HepG2 (cell line): ENCODE data around the gene TRNP1. TPM values are rescaled to one million over a fixed set of nuclear protein-coding genes. Genes with fewer than 3 reads are reported as not detected.

ENCODE experiments used
- HDAC1 ChIP-seq: sonication (generic); formaldehyde crosslinking; IDR thresholded peaks from 2 replicates; pipeline ENCODE4 v1.5.1; 2020; ENCODE audit warnings: mild to moderate bottlenecking, missing genetic modification reagents
- MEIS1 ChIP-seq: sonication (generic); formaldehyde crosslinking; IDR thresholded peaks from 2 replicates; pipeline ENCODE4 v1.9.0; 2021; ENCODE audit warnings: mild to moderate bottlenecking, missing genetic modification reagents, moderate library complexity, borderline replicate concordance
- NFYB ChIP-seq: sonication (generic); formaldehyde crosslinking; IDR thresholded peaks from 2 replicates; pipeline ENCODE4 v1.4.0; 2020; ENCODE audit warnings: missing genetic modification reagents
- PHF20 ChIP-seq: sonication (generic); formaldehyde crosslinking; IDR thresholded peaks from 2 replicates; pipeline ENCODE4 v1.5.0; 2020; ENCODE audit warnings: mild to moderate bottlenecking, missing genetic modification reagents
- SP1 ChIP-seq, 2 experiments: fragments of 450-650 bp in 1 of 2; sonication (generic) in 1 of 2; formaldehyde crosslinking in 1 of 2; IDR thresholded peaks; 2 replicates each; pipeline versions ENCODE4 v1.4.0 to v1.6.1; 2016 to 2020; ENCODE audit warnings: missing genetic modification reagents in 1 of 2
- TBX3 ChIP-seq: fragments of 450-650 bp; IDR thresholded peaks from 2 replicates; pipeline ENCODE4 v1.6.1; 2017; ENCODE audit warnings: antibody characterized with exemption, mild to moderate bottlenecking, inconsistent platforms, borderline replicate concordance
- ZNF20 ChIP-seq: sonication (generic); formaldehyde crosslinking; IDR thresholded peaks from 2 replicates; pipeline ENCODE4 v1.4.0; 2020; ENCODE audit warnings: mild to moderate bottlenecking, moderate library complexity, missing genetic modification reagents
- ZNF274 ChIP-seq: sonication (generic); formaldehyde crosslinking; IDR thresholded peaks from 2 replicates; pipeline ENCODE4 v1.5.1; 2020; ENCODE audit warnings: mild to moderate bottlenecking, missing genetic modification reagents
- ZNF546 ChIP-seq: sonication (generic); formaldehyde crosslinking; conservative IDR thresholded peaks from 2 replicates; pipeline ENCODE4 v1.8.1; 2023; ENCODE audit warnings: mild to moderate bottlenecking, missing genetic modification reagents
- ZNF772 ChIP-seq: sonication (generic); formaldehyde crosslinking; IDR thresholded peaks from 2 replicates; pipeline ENCODE4 v1.5.0; 2020; ENCODE audit warnings: mild to moderate bottlenecking, missing genetic modification reagents
- polyA plus RNA-seq, 8 experiments: library from polyadenylated mRNA; depleted of rRNA in 3 of 8; stranded (reverse) in 7 of 8; unstranded in 1 of 8; fragments of >200 nt; fragmentation: Illumina TruSeq in 4 of 8; extraction: Trizol in 4 of 8; gene quantifications; 2 replicates each; pipeline versions ENCODE4 v1.2.1 to v1.2.3, GENCODE V29; 2011 to 2016; ENCODE audit warnings: low read depth in 4 of 8, missing spikeins in 1 of 8, mixed read lengths in 1 of 8; ENCODE audit not compliant: insufficient read depth in 1 of 8
- total RNA-seq, 5 experiments: library from RNA; depleted of rRNA; stranded (reverse); fragments of >200 nt; fragmentation: Illumina TruSeq; extraction: Trizol; gene quantifications; 2 replicates each; pipeline ENCODE4 v1.2.3, GENCODE V29; 2016; ENCODE audit warnings: low read depth in 1 of 5
- TF ChIP-seq, protein P1 (sequence below): sonication (generic); formaldehyde crosslinking; IDR thresholded peaks from 2 replicates; pipeline ENCODE4 v1.5.1; 2020; ENCODE audit warnings: mild to moderate bottlenecking, missing genetic modification reagents, moderate library complexity
- TF ChIP-seq, protein P2 (sequence below): sonication (generic); formaldehyde crosslinking; IDR thresholded peaks from 2 replicates; pipeline ENCODE4 v1.4.0; 2020; ENCODE audit warnings: mild to moderate bottlenecking, low read depth, missing genetic modification reagents
- TF ChIP-seq, protein P3 (sequence below): sonication (generic); formaldehyde crosslinking; IDR thresholded peaks from 2 replicates; pipeline ENCODE4 v1.5.0; 2020; ENCODE audit warnings: missing genetic modification reagents
- TF ChIP-seq, protein P4 (sequence below): sonication (generic); formaldehyde crosslinking; IDR thresholded peaks from 2 replicates; pipeline ENCODE4 v1.4.0; 2020; ENCODE audit warnings: mild to moderate bottlenecking, missing genetic modification reagents

The TRNP1 gene
- total and polyA plus RNA-seq, 2 of the 13 experiments (the other 11 are each of a cell fraction or from before 2014, with no cell fraction given), result 42.0 to 158 TPM

DNA sequence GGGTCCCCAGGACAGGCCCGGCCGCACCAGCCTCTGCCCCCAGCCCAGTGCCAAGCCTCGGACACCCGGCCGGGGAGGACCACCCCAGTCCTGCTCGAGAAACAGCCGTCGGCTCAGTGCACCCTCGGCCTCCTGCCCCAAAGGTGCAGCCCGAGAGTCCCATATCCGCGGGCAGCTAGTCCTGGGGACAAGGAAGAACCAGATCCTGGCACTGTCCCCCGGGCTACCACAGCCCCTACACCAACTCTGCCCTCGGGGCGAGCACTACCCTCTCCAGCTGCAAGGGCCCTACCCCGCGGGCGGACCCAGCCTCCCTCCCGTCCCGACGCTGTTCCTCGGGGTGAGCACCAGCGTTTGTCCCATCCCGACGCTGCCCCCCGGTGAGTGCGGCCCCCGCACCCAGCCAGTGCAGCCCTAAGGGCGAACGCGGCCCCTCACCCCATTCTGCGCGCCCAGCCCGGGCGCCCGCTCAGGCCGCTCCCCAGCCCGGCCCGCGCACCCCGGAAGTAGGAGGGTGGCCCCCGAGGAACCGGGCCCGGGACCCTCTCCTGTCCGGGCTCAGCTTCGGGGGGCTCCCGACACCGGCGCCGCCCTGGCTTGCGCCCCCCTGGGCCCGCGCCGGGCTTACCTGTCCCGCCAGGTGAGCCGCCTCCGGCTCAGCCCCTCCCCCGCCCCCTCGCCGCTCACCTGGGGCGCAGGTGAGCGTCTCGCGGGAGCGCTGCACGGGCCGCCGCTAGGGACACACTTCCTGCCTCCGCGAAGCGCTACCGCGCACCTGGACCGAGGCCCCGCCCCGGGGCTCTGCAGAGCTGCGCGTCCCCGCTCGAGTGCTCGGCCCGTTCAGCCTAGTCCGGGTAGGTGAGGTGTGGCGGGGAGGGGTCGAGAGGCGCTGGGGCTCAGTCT, 33.5 kb upstream of the TRNP1 start, which contains the start of gene KDF1 (continued):
- TF ChIP-seq, protein P1, sequence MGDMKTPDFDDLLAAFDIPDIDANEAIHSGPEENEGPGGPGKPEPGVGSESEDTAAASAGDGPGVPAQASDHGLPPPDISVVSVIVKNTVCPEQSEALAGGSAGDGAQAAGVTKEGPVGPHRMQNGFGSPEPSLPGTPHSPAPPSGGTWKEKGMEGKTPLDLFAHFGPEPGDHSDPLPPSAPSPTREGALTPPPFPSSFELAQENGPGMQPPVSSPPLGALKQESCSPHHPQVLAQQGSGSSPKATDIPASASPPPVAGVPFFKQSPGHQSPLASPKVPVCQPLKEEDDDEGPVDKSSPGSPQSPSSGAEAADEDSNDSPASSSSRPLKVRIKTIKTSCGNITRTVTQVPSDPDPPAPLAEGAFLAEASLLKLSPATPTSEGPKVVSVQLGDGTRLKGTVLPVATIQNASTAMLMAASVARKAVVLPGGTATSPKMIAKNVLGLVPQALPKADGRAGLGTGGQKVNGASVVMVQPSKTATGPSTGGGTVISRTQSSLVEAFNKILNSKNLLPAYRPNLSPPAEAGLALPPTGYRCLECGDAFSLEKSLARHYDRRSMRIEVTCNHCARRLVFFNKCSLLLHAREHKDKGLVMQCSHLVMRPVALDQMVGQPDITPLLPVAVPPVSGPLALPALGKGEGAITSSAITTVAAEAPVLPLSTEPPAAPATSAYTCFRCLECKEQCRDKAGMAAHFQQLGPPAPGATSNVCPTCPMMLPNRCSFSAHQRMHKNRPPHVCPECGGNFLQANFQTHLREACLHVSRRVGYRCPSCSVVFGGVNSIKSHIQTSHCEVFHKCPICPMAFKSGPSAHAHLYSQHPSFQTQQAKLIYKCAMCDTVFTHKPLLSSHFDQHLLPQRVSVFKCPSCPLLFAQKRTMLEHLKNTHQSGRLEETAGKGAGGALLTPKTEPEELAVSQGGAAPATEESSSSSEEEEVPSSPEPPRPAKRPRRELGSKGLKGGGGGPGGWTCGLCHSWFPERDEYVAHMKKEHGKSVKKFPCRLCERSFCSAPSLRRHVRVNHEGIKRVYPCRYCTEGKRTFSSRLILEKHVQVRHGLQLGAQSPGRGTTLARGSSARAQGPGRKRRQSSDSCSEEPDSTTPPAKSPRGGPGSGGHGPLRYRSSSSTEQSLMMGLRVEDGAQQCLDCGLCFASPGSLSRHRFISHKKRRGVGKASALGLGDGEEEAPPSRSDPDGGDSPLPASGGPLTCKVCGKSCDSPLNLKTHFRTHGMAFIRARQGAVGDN (CRISPR knock-in tag), result peak; percentile 88
- no peak for TF ChIP-seq MEIS1 (CRISPR knock-in tag)
- TF ChIP-seq ZNF546 (CRISPR knock-in tag), result 0 out of 2 replicates have a peak, but pooled peaks have one; percentile 57
- TF ChIP-seq HDAC1, result peak; percentile 74
- TF ChIP-seq, protein P2, sequence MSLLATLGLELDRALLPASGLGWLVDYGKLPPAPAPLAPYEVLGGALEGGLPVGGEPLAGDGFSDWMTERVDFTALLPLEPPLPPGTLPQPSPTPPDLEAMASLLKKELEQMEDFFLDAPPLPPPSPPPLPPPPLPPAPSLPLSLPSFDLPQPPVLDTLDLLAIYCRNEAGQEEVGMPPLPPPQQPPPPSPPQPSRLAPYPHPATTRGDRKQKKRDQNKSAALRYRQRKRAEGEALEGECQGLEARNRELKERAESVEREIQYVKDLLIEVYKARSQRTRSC (CRISPR knock-in tag), result no peak
- TF ChIP-seq ZNF20 (CRISPR knock-in tag), result peak; percentile 56; the same call in 1 of the 2 replicates
- no peak for TF ChIP-seq NFYB (CRISPR knock-in tag)
- TF ChIP-seq, protein P3, sequence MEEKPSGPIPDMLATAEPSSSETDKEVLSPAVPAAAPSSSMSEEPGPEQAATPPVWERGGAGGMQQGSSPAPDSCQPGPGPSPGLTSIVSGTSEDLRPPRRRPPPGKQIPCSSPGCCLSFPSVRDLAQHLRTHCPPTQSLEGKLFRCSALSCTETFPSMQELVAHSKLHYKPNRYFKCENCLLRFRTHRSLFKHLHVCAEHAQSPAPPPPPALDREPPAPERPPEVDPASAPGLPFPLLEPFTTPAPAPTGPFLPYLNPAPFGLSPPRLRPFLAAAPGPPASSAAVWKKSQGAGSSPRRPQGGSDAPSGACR (CRISPR knock-in tag), result no peak
- TF ChIP-seq SP1 (IDR thresholded peaks at IDR 0.05), result no peak
- TF ChIP-seq SP1 (CRISPR knock-in tag; IDR thresholded peaks at IDR 0.05), result peak; percentile 41; the same call in 1 of the 2 replicates
- peak; percentile 69 for TF ChIP-seq PHF20
- TF ChIP-seq TBX3, result no peak
- peak; percentile 87 for TF ChIP-seq ZNF772 (CRISPR knock-in tag)
- TF ChIP-seq, protein P4, sequence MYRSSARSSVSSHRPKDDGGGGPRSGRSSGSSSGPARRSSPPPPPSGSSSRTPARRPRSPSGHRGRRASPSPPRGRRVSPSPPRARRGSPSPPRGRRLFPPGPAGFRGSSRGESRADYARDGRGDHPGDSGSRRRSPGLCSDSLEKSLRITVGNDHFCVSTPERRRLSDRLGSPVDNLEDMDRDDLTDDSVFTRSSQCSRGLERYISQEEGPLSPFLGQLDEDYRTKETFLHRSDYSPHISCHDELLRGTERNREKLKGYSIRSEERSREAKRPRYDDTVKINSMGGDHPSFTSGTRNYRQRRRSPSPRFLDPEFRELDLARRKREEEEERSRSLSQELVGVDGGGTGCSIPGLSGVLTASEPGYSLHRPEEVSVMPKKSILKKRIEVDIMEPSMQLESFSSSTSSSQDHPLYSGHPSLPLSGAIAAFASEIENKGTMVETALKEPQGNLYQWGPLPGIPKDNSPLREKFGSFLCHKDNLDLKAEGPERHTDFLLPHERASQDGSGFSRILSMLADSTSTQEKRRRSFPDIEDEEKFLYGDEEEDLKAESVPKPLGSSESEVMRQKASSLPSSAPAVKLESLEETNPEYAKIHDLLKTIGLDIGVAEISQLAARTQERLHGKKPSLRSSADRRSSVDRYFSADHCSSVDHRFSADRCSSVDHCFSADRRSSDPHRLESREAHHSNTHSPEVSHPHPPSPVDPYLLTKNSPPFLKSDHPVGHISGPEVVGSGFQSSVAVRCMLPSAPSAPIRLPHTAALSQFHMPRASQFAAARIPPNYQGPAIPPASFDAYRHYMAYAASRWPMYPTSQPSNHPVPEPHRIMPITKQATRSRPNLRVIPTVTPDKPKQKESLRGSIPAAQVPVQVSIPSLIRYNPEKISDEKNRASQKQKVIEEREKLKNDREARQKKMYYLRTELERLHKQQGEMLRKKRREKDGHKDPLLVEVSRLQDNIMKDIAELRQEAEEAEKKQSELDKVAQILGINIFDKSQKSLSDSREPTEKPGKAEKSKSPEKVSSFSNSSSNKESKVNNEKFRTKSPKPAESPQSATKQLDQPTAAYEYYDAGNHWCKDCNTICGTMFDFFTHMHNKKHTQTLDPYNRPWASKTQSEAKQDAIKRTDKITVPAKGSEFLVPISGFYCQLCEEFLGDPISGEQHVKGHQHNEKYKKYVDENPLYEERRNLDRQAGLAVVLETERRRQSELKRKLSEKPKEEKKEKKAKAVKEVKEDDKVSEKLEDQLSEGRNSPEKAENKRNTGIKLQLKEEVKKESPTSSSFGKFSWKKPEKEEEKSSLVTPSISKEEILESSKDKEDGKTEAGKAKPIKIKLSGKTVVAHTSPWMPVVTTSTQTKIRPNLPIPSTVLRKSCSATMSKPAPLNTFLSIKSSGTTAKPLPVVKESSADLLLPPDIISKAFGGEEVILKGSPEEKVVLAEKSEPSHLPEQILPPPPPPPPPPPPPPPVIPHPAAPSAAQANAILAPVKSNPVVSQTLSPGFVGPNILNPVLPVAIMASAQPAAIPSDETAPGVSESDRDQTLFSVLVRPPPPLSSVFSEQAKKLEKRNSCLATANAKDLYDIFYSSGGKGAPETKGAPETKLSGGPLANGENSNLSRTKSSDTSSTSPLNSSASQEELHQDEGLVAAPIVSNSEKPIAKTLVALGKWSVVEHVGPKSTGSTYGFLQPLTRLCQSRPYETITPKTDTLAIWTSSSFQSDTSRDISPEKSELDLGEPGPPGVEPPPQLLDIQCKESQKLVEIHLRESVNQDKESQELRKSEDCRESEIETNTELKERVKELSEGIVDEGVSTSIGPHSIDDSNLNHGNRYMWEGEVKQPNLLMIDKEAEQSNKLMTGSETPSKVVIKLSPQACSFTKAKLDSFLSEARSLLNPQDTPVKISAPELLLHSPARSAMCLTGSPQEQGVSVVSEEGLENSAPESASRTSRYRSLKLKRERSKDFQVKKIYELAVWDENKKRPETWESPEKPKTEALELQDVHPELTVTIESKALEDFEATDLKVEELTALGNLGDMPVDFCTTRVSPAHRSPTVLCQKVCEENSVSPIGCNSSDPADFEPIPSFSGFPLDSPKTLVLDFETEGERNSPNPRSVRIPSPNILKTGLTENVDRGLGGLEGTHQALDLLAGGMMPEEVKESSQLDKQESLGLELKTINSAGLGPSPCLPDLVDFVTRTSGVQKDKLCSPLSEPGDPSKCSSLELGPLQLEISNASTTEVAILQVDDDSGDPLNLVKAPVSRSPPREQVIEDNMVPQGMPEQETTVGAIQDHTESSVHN (CRISPR knock-in tag), result no peak
- TF ChIP-seq ZNF274 (CRISPR knock-in tag), result peak; percentile 64
